Vagina (tissue), 2 donors: ENCODE measurements around the gene AHNAK.

Source experiments
- POLR2A ChIP-seq, 2 donors: fragments of 450-650 bp; IDR thresholded peaks; one replicate each; pipeline ENCODE4 v1.6.1; 2017; ENCODE audit warnings: antibody characterized with exemption in 2 of 2, mild to moderate bottlenecking in 2 of 2, moderate library complexity in 2 of 2
- TF ChIP-seq, protein P1 (sequence below), 3 experiments: fragments of 450-650 bp in 2 of 3; fragments of 200-600 bp in 1 of 3; sonication (generic) in 1 of 3; IDR thresholded peaks; one replicate each; pipeline ENCODE4 v1.5.1; 2017 to 2019; ENCODE audit warnings: antibody characterized with exemption in 3 of 3, mild to moderate bottlenecking in 2 of 3, moderate library complexity in 2 of 3

DNA sequence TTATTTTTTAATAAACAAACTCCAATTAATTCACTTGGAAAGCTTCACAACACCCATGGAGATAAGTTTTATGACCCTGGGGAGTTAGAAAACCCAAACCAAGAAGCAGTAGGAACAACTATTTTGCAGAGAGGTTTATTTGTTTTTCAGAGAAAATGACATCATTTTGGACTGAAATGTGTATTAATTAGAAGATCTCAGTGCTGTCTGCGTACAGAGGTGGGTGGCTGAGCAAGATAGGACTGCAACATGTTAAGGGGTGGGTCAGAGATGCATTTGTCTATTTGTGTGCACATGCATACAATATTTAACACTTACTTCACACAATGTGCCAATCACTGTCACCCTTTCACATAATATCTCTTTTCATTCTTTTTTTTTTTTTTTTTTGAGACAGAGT is 126.7 kb downstream of the AHNAK start:
- TF ChIP-seq, protein P1, sequence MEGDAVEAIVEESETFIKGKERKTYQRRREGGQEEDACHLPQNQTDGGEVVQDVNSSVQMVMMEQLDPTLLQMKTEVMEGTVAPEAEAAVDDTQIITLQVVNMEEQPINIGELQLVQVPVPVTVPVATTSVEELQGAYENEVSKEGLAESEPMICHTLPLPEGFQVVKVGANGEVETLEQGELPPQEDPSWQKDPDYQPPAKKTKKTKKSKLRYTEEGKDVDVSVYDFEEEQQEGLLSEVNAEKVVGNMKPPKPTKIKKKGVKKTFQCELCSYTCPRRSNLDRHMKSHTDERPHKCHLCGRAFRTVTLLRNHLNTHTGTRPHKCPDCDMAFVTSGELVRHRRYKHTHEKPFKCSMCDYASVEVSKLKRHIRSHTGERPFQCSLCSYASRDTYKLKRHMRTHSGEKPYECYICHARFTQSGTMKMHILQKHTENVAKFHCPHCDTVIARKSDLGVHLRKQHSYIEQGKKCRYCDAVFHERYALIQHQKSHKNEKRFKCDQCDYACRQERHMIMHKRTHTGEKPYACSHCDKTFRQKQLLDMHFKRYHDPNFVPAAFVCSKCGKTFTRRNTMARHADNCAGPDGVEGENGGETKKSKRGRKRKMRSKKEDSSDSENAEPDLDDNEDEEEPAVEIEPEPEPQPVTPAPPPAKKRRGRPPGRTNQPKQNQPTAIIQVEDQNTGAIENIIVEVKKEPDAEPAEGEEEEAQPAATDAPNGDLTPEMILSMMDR (IDR thresholded peaks at IDR 0.05), result no peak
- TF ChIP-seq POLR2A (IDR thresholded peaks at IDR 0.05), result no peak
